Measurements from ENCODE around the gene SHISAL2A.
A peak's percentile ranks its signal among the peaks of the same experiment; 100 is the strongest.

Gene SHISAL2A

DNA sequence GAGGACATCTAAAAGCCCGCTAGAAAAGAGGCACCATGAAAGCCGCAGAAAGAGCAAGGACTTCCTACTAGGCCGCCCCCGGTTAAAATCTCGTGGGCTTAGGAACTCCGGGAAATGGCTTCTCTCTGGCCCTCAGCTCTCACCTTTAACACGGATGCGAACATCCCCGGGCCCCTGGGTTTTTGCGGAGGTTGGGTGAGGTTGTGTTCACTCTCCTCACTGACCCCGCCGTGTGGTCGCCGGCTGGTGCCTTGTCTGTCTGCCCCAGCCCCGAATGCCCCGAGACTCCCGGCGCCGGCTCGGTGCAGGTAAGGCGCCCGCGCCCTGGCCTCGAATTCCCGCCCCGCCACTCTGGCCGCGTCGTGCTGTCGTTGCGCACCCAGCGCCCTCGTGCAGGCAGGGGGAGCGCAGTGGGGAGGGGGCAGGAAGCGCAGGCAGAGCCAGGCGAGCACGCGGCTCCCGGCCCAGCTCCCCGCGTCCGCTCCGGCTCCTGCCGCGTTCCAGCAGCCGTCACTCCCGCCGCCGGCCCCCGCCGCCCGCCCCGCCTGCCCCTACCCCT, at the start of gene SHISAL2A:
TSS of gene SHISAL2A (plus strand) at position 437 of the 559 bp plus-strand sequence. CDS start 326 bp downstream, outside the sequence.
- H3K9me3 ChIP-seq (ENCODE audit: severe bottlenecking) = no peaks in the 10 kb centered on the region
- peaks cover 2% of the 10 kb centered on the region for H3K27me3 ChIP-seq (ENCODE audit: insufficient read depth, poor library complexity, severe bottlenecking)
- no peak within 1 kb of the TSS for H3K27ac ChIP-seq (ENCODE audit: poor library complexity, severe bottlenecking)
- no peaks in the 10 kb centered on the region for H3K36me3 ChIP-seq (ENCODE audit: low read depth)
- peak; percentile 50 for ATAC-seq (ENCODE audit: low read depth)
- DNase-seq (ENCODE audit: low spot score) = peak; percentile 57
- H3K4me3 ChIP-seq (ENCODE audit: severe bottlenecking) = no peak within 1 kb of the TSS
- TF ChIP-seq, protein P1, sequence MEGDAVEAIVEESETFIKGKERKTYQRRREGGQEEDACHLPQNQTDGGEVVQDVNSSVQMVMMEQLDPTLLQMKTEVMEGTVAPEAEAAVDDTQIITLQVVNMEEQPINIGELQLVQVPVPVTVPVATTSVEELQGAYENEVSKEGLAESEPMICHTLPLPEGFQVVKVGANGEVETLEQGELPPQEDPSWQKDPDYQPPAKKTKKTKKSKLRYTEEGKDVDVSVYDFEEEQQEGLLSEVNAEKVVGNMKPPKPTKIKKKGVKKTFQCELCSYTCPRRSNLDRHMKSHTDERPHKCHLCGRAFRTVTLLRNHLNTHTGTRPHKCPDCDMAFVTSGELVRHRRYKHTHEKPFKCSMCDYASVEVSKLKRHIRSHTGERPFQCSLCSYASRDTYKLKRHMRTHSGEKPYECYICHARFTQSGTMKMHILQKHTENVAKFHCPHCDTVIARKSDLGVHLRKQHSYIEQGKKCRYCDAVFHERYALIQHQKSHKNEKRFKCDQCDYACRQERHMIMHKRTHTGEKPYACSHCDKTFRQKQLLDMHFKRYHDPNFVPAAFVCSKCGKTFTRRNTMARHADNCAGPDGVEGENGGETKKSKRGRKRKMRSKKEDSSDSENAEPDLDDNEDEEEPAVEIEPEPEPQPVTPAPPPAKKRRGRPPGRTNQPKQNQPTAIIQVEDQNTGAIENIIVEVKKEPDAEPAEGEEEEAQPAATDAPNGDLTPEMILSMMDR (IDR thresholded peaks at IDR 0.05; ENCODE audit: poor library complexity, severe bottlenecking) = no peak
- H3K4me1 ChIP-seq (ENCODE audit: insufficient read depth, poor library complexity, severe bottlenecking) = peaks cover 11% of the 10 kb centered on the region

DNA sequence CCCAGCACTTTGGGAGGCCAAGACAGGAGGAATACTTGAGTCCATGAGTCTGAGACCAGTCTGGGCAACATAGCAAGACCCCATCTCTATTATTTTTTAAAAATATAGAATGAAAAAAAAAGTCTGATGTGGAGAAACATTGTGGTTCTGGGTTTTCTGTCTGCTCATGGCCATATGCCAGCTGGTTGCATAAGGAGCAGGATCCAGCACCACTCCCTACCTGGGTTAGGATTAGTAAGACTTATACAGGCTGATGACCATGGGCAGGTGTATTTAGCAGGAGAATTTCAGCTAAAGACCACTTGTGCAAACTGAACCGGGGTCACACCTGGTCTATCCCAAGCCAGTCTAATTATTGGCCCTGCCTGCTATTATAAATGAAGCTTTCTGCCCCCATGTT, 47.5 kb upstream of the SHISAL2A start:
- Histone ChIP-seq H3K9me3 (ENCODE audit: severe bottlenecking) (no peaks in the 10 kb centered on the region), H3K27me3 (ENCODE audit: insufficient read depth, poor library complexity, severe bottlenecking) (no peaks in the 10 kb centered on the region), H3K27ac (ENCODE audit: poor library complexity, severe bottlenecking) (no peak overlapping the region), H3K36me3 (ENCODE audit: low read depth) (no peaks in the 10 kb centered on the region), H3K4me3 (ENCODE audit: severe bottlenecking) (no peak overlapping the region), H3K4me1 (ENCODE audit: insufficient read depth, poor library complexity, severe bottlenecking) (no peaks in the 10 kb centered on the region)
- ATAC-seq (ENCODE audit: low read depth) (no peak), DNase-seq (ENCODE audit: low spot score) (no peak)
- TF ChIP-seq, protein P1 (IDR thresholded peaks at IDR 0.05; ENCODE audit: poor library complexity, severe bottlenecking) = no peak

DNA sequence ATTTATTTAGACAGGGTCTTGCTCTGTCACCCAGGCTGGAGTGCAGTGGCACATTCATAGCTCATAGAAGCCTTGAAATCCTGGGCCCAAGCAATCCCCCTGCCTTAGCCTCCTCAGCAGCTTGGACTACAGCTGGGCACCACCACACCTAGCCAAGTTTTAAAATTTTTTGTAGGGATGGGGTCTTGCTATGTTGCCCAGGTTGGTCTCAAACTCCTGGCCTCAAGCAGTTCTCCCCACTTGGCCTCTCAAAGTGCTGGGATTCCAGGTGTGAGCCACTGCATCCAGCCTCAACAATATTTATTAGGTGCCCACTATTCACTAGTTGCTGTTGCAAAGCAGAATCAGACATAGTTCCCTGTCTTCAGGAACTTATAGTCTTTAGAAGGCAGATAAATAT, 44.9 kb upstream of the SHISAL2A start:
- Histone ChIP-seq H3K4me3 (ENCODE audit: severe bottlenecking) (no peak overlapping the region), H3K27ac (ENCODE audit: poor library complexity, severe bottlenecking) (no peak overlapping the region), H3K4me1 (ENCODE audit: insufficient read depth, poor library complexity, severe bottlenecking) (no peaks in the 10 kb centered on the region), H3K36me3 (ENCODE audit: low read depth) (no peaks in the 10 kb centered on the region), H3K9me3 (ENCODE audit: severe bottlenecking) (no peaks in the 10 kb centered on the region), H3K27me3 (ENCODE audit: insufficient read depth, poor library complexity, severe bottlenecking) (no peaks in the 10 kb centered on the region)
- no peak for ATAC-seq (ENCODE audit: low read depth)
- TF ChIP-seq, protein P1 (IDR thresholded peaks at IDR 0.05; ENCODE audit: poor library complexity, severe bottlenecking) = no peak
- no peak for DNase-seq (ENCODE audit: low spot score)

DNA sequence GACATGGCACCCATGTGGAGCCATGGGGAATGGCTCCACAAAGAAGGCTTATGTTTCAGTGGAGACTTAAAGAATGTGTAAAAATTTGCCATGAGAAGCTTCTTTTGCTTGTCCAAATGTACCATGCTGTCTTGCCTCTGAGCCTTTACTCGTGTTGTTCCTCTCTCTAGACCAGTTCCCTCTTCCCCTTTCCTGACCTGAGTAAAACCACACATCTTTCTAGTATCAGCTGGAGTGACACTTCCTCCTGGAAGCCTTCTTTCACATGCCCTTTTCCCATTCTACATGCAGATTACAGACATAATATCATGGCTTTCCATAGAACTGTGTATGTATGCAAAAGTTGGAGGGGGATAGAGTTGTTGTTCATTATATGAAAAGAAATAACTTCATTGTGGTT, 44.4 kb upstream of the SHISAL2A start:
- TF ChIP-seq, protein P1 (IDR thresholded peaks at IDR 0.05; ENCODE audit: poor library complexity, severe bottlenecking) = no peak
- H3K36me3 ChIP-seq (ENCODE audit: low read depth) = no peaks in the 10 kb centered on the region
- no peaks in the 10 kb centered on the region for H3K4me1 ChIP-seq (ENCODE audit: insufficient read depth, poor library complexity, severe bottlenecking)
- H3K4me3 ChIP-seq (ENCODE audit: severe bottlenecking) = no peak overlapping the region
- no peak for ATAC-seq (ENCODE audit: low read depth)
- no peaks in the 10 kb centered on the region for H3K27me3 ChIP-seq (ENCODE audit: insufficient read depth, poor library complexity, severe bottlenecking)
- H3K27ac ChIP-seq (ENCODE audit: poor library complexity, severe bottlenecking) = no peak overlapping the region
- no peaks in the 10 kb centered on the region for H3K9me3 ChIP-seq (ENCODE audit: severe bottlenecking)
- no peak for DNase-seq (ENCODE audit: low spot score)

DNA sequence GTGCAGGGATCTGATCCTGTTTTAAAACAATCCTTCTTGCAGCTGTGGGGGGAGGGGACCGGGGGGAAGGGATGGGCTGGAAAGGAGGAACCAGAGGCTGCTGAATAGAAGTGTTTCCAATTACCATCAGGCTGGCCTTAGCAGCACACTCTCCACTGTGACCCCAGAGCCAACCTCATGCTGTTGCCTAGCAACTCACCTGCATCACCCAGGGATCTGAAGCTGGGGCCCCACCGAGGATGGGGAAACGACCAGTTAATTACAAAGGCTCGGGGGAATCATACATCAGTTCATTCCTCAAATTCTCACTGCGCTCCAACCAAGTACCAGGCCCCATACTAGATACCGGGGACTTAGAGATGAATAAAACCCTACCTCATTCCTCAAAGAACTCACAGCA, 42.7 kb upstream of the SHISAL2A start:
- H3K4me3 ChIP-seq (ENCODE audit: severe bottlenecking) = no peak overlapping the region
- H3K27me3 ChIP-seq (ENCODE audit: insufficient read depth, poor library complexity, severe bottlenecking) = no peaks in the 10 kb centered on the region
- H3K27ac ChIP-seq (ENCODE audit: poor library complexity, severe bottlenecking) = no peak overlapping the region
- no peaks in the 10 kb centered on the region for H3K9me3 ChIP-seq (ENCODE audit: severe bottlenecking)
- DNase-seq (ENCODE audit: low spot score) = no peak
- ATAC-seq (ENCODE audit: low read depth) = no peak
- TF ChIP-seq, protein P1 (IDR thresholded peaks at IDR 0.05; ENCODE audit: poor library complexity, severe bottlenecking) = no peak
- H3K4me1 ChIP-seq (ENCODE audit: insufficient read depth, poor library complexity, severe bottlenecking) = no peaks in the 10 kb centered on the region
- H3K36me3 ChIP-seq (ENCODE audit: low read depth) = no peaks in the 10 kb centered on the region
